GM12873 (cell line): ENCODE data around the gene PABPC1L.

ENCODE experiments used
- CTCF ChIP-seq: IDR thresholded peaks from 2 replicates; pipeline ENCODE4 v1.5.1; 2012; ENCODE audit warnings: low read depth, mild to moderate bottlenecking, moderate library complexity, low read length, control low read depth; ENCODE audit not compliant: insufficient read depth; ENCODE audit errors: missing control alignments

Gene PABPC1L

GRCh38 chr20:44924541-44924940 is 14.7 kb downstream of the PABPC1L start:
- no peak for TF ChIP-seq CTCF

- no peak for TF ChIP-seq CTCF
Measured at GRCh38 chr20:44928595-44928994, 18.7 kb downstream of the PABPC1L start.

GRCh38 chr20:44930517-44931168 is 20.8 kb downstream of the PABPC1L start:
- TF ChIP-seq CTCF = no peak

GRCh38 chr20:44931911-44932310 is 22.1 kb downstream of the PABPC1L start:
- TF ChIP-seq CTCF = no peak

GRCh38 chr20:44932916-44933315 is 23.1 kb downstream of the PABPC1L start:
- TF ChIP-seq CTCF = no peak

- TF ChIP-seq CTCF = no peak
Measured at GRCh38 chr20:44936510-44936909, 26.6 kb downstream of the PABPC1L start.

GRCh38 chr20:44938637-44939036 is 28.8 kb downstream of the PABPC1L start:
- TF ChIP-seq CTCF = no peak

GRCh38 chr20:44941120-44941691 is 31.3 kb downstream of the PABPC1L start:
- TF ChIP-seq CTCF = no peak
